Thyroid gland (tissue), 4 donors: Measurements from ENCODE around the gene TRIL. TPM values are rescaled to one million over a fixed set of nuclear protein-coding genes. Genes with fewer than 3 reads are reported as not detected.
A peak's percentile ranks its signal among the peaks of the same experiment; 100 is the strongest.

Experiments used
- DNase-seq, 2 donors: peaks; one replicate each; pipeline ENCODE4 v3.0.0-alpha.2; 2019
- H3K27ac ChIP-seq, 3 donors: fragments of 200-600 bp; sonication (generic); 1 replicate in 2 of 3; 2 replicates in 1 of 3; pipeline ENCODE4 v1.5.1; 2016 to 2019; ENCODE audit warnings: mild to moderate bottlenecking in 1 of 3, moderate library complexity in 1 of 3
- H3K27me3 ChIP-seq: fragments of 200-600 bp; sonication (generic); one replicate; pipeline ENCODE4 v1.5.1; 2019
- H3K36me3 ChIP-seq, 2 donors: fragments of 200-600 bp; sonication (generic); one replicate each; pipeline ENCODE4 v1.5.1; 2016 to 2019
- H3K4me1 ChIP-seq, 2 donors: fragments of 200-600 bp; sonication (generic); one replicate each; pipeline ENCODE4 v1.5.1; 2017 to 2019
- H3K4me3 ChIP-seq, 3 donors: fragments of 200-600 bp; sonication (generic); replicated peaks in 1 of 3; 1 replicate in 2 of 3; 2 replicates in 1 of 3; pipeline ENCODE4 v1.5.1; 2016; ENCODE audit warnings: mild to moderate bottlenecking in 1 of 3
- H3K9me3 ChIP-seq: fragments of 200-600 bp; sonication (generic); one replicate; pipeline ENCODE4 v1.5.1; 2017
- CTCF ChIP-seq, 6 experiments: fragments of 200-600 bp in 3 of 6; fragments of 450-650 bp in 3 of 6; sonication (generic) in 3 of 6; IDR thresholded peaks; one replicate each; pipeline ENCODE4 v1.5.1; 2016 to 2019; ENCODE audit warnings: antibody characterized with exemption in 6 of 6, mild to moderate bottlenecking in 2 of 6, inconsistent platforms in 1 of 6, moderate library complexity in 1 of 6
- POLR2A ChIP-seq, 2 donors: fragments of 450-650 bp; IDR thresholded peaks; one replicate each; pipeline ENCODE4 v1.6.1; 2017; ENCODE audit warnings: antibody characterized with exemption in 2 of 2, mild to moderate bottlenecking in 2 of 2, moderate library complexity in 1 of 2
- WGBS, 2 donors: methylation state at CpG; one replicate each; pipeline ENCODE4 v1.1.5; 2017; 5-methylcytosine and 5-hydroxymethylcytosine counted together
- intact Hi-C: fragments of 100-400 bp; cut with DNase I; formaldehyde crosslinking; loops from one replicate; pipeline ENCODE4 v1.15.1; 2023
- total RNA-seq, 4 donors: library from RNA; depleted of rRNA; stranded (reverse); fragments of >200 nt; gene quantifications; one replicate each; pipeline ENCODE4 v1.2.3, GENCODE V29; 2016

Gene TRIL
- total RNA-seq, 4 donors from 2014 or later = 3.3 to 11.0 (median 9.7) TPM

DNA sequence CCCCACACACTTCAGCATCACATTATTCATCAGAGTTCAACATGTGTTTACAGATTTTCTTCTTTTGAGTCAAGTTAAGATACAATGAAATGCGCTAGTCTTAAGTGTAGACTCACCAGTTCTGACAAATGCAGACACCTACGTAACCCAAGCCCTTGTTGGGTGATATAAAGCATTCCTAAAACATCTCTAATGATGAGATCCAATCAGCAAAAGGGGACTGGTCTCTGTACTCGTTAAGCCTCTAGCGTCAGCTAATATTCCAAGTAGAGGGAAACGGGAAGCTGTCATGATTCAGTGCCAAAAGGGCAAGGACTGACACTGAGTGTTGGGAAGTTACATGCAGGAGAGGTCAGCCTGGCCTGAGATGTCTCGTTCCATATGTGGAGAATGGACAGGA is 38.7 kb upstream of the TRIL start:
- TF ChIP-seq CTCF (IDR thresholded peaks at IDR 0.05) = no peak
- no peak for TF ChIP-seq POLR2A (IDR thresholded peaks at IDR 0.05)
- Histone ChIP-seq H3K4me3 (no peak overlapping the region), H3K9me3 (no peaks in the 10 kb centered on the region), H3K36me3 (no peaks in the 10 kb centered on the region), H3K27me3 (no peaks in the 10 kb centered on the region), H3K4me1 (peaks cover 5 to 11% of the 10 kb centered on the region in 2 donors), H3K27ac (no peak overlapping the region)
- WGBS, 2 donors = 74 to 83% methylated on average over 6 of the region's 6 CpGs
- DNase-seq = no peak
- intact Hi-C loops = no loop called here

- Histone ChIP-seq H3K4me3 (no peak overlapping the region), H3K9me3 (no peaks in the 10 kb centered on the region), H3K4me1 (peaks cover 4 to 8% of the 10 kb centered on the region in 2 donors), H3K27me3 (no peaks in the 10 kb centered on the region), H3K27ac (no peak overlapping the region), H3K36me3 (no peaks in the 10 kb centered on the region)
- WGBS, 2 donors = 77 to 89% methylated on average over 4 of the region's 4 CpGs
- intact Hi-C loops = no loop called here
- no peak for DNase-seq
- TF ChIP-seq CTCF (IDR thresholded peaks at IDR 0.05) (no peak), POLR2A (IDR thresholded peaks at IDR 0.05) (no peak)
Observed at GRCh38 chr7:28993371-28993770, 35.2 kb upstream of the TRIL start.

- Histone ChIP-seq H3K4me3 (no peak overlapping the region), H3K36me3 (no peaks in the 10 kb centered on the region), H3K9me3 (no peaks in the 10 kb centered on the region), H3K27ac (no peak overlapping the region), H3K4me1 (peaks cover 0 to 2% of the 10 kb centered on the region in 2 donors), H3K27me3 (no peaks in the 10 kb centered on the region)
- DNase-seq = no peak
- intact Hi-C loops = no loop called here
- TF ChIP-seq POLR2A (IDR thresholded peaks at IDR 0.05) (no peak), CTCF (IDR thresholded peaks at IDR 0.05) (no peak)
- WGBS, 2 donors = 80 to 82% methylated on average over 1 of the region's 1 CpG
Observed at GRCh38 chr7:28992798-28993197, 34.7 kb upstream of the TRIL start.

DNA sequence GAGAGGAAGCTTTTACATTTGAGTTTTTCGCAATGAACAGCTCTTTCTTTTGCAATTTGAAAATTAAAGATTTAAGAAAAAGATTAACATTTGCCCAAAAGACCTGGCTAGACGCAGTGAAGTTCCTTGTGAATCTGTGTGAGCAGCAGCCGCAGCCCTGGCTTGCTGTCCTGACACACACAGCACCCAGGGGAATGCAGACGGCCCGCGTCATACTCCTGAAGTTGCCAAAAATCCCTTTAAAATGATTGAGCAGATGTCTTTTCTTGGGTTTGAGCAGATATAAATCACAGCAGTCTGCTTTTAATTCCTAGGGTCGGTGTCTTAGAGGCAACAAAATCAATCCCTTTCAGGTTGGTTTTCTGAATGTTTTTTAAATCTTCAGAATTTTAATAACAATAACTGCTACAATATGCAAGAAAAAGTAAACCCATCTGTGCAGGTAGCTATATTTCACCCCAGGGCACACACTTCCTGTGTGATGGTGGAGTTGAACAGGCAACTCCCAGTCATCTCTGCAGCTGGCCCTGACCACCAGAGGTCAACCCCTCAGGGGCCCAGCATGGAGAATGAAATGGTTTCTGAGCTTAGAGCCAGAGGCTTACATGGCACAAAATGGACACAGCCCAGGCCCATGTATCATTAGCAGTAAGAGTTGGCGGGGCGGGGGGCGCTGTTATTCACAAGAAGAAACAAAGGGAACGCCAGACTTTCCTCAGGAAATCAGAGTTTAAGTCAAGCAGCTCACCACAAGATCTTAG is 32.2 kb upstream of the TRIL start:
- peak in 1 of 2 donors; percentile 8 for DNase-seq
- intact Hi-C loops = no loop called here
- H3K9me3 ChIP-seq = no peaks in the 10 kb centered on the region
- no peaks in the 10 kb centered on the region for H3K36me3 ChIP-seq
- whole genome bisulfite sequencing, 2 donors = 83 to 90% methylated on average over 11 of the region's 11 CpGs
- H3K27ac ChIP-seq = no peak overlapping the region
- no peak overlapping the region for H3K4me3 ChIP-seq
- H3K27me3 ChIP-seq = no peaks in the 10 kb centered on the region
- TF ChIP-seq CTCF (IDR thresholded peaks at IDR 0.05) (no peak), POLR2A (IDR thresholded peaks at IDR 0.05) (no peak)
- H3K4me1 ChIP-seq = peaks cover 0 to 9% of the 10 kb centered on the region in 2 donors

DNA sequence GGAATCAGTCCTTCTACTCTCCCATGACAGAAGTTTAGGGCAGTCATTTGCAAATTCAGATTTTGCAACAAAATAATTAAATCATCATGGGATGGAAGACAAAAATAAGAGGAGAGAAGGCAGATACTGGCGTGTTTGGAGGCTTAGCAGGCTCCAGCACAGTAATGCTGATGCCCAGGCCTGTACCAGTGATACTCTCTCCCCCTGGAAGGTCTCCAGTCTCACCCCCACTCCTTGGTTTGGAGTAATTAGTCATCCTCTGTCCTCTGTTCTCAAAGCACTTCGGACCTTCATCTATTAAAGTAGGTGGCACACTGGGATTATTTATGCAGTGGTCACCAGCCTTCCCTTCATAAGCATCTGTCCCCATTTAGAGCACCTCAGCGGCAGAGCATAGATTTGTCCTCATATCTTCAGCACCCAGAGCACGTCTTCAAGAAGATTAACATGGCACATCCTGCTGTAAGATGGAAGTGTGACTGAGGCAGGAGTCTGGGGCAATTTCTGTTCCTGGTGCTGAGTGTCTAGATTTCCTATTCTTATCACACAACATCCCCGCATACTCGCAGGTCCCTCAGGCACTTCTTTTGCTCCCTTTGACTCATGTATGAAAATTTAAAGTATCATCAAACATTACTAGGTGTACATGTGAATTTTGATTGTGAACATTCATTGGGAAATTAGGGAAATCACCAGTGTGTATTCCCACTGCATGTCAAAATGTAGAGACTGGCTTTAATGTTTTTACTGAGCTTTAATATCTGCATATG is 31.3 kb upstream of the TRIL start:
- Histone ChIP-seq H3K36me3 (no peaks in the 10 kb centered on the region), H3K9me3 (no peaks in the 10 kb centered on the region), H3K4me1 (peaks cover 5 to 16% of the 10 kb centered on the region in 2 donors), H3K4me3 (no peak overlapping the region), H3K27me3 (no peaks in the 10 kb centered on the region), H3K27ac (no peak overlapping the region)
- no peak for DNase-seq
- TF ChIP-seq POLR2A (IDR thresholded peaks at IDR 0.05) (no peak), CTCF (IDR thresholded peaks at IDR 0.05) (no peak)
- intact Hi-C loops = no loop called here
- WGBS, 2 donors = 89 to 90% methylated on average over 6 of the region's 6 CpGs
